AG10803 (cell line): ENCODE measurements around the gene ILDR2.

Experiments used
- DNase-seq: peaks from one replicate; pipeline ENCODE4 v3.0.0; 2010; ENCODE audit warnings: low read depth
- H3K4me3 ChIP-seq: 2 replicates; pipeline ENCODE4 v1.5.1; 2011; ENCODE audit warnings: mild to moderate bottlenecking, low read length, control low read depth
- CTCF ChIP-seq: conservative IDR thresholded peaks from 2 replicates; pipeline ENCODE4 v1.5.1; 2011; ENCODE audit warnings: mild to moderate bottlenecking, low read length, control low read depth, inconsistent platforms

The ILDR2 gene

GRCh38 chr1:166971252-166971651, 4.1 kb downstream of the ILDR2 start:
- H3K4me3 ChIP-seq, result no peak overlapping the region
- no peak for TF ChIP-seq CTCF
- no peak for DNase-seq

DNA sequence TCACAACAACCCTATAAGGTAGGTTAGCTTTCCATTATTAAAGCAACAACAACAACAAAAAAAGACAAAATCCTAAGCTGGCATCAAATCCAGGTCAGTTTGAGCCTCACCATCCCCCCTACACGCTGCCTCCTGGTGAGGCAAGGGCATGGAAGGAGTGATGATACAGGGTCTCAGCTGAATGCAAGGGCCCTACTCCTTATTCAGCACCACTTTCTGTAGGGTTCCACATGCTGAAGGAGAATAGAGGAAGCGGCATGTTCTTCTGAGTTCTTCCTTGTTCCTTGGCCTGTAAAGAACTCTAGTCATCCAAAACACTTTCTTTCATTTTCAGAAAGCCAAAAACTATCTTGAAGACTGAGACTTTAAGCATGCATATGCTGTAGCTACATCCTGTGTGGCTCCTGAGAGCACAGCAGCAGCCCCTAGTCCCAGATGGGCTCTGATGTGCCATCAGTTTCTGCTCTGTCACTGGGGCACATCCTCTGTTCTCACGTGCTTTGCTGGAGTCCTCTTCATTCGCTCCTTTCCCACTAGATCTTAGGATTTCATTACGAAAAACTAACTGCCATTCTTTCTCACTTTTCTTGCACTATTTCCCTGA, 6.2 kb downstream of the ILDR2 start:
- DNase-seq, result no peak
- no peak for TF ChIP-seq CTCF
- H3K4me3 ChIP-seq, result no peak overlapping the region

DNA sequence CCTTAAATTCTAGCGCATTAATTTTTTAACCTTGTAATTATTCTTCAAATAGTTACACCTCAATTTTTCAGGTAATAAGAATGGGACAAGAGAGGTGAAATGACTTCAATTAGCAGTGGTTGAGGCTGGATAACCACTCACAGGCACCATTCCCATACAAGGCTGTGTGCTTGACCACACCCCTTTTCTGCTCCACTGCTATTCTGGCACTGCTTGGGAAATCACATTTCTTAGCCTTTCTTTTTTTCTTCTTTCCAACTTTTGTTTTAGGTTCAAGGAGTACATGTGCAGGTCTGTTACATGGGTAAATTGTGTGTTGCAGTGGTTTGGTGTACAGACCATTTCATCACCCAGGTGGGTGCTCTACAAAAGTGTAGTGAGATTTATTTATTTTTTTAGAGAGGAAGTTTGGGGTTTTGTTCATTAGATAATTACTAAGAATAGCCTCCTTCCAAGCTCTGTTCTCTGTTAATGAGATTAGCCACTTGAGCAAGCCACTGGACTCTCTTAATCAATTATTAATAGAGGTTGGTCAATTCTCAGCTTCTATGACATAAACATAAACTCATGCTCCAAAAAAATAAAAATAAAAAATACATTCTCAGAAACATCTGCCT, 14.4 kb downstream of the ILDR2 start:
- H3K4me3 ChIP-seq, result no peak overlapping the region
- TF ChIP-seq CTCF, result no peak
- no peak for DNase-seq

DNA sequence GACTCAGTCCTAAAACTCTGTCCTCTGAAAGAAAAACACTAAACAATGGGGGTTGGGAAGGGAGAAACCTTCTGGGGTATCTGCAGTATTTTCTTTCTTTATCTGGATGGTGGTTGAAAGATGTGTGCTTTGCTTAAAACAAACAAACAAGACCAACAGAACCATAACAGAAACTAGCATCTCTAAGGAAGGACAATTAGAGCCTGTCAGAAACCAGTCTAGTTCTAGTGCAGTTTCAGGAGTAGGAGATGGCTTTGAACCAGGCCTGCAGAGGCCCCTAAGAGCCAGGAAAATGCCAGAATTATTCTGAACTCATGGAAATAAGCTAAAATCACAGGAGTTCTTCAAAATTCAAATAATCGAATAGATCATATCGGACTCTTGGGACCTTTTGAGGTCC, 18.5 kb downstream of the ILDR2 start:
- no peak for TF ChIP-seq CTCF
- no peak for DNase-seq
- no peak overlapping the region for H3K4me3 ChIP-seq

DNA sequence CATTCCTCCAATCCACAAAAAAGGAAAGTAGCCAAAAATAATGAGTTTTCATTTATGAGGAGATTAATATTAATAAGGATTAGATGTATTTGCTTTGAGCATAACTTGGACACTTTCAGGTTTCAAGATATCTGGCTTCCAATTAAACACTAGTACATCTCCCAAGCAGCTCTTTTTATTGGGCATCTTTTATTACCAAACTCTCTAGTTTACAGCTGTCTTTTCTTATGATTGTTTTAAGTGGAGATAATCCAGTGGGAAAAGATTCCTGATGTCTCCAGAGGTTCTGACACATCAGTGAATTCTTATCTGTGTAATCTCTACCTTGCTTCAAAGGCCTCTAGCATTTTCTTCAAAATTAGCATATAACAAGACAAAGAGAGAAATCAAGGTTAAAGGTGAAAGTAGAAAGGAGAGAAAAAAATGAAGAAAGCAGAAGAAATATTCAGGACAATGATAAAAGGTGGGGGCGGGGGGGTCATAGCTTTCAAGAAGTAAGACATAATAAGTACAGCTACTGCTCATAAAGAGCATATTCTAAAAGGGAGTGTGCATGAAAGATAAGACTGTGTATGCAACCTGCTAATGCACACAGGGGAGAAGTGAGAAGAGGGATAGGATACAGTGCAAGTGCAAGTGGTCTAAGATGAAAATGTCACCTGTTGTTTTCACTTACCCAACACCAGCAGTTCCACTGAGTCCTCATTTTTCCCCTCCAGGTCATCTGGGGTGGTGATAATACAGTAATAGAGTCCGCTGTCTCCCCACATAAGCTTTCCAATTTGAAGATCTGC, 19.1 kb downstream of the ILDR2 start:
- no peak overlapping the region for H3K4me3 ChIP-seq
- TF ChIP-seq CTCF, result no peak
- DNase-seq, result no peak

DNA sequence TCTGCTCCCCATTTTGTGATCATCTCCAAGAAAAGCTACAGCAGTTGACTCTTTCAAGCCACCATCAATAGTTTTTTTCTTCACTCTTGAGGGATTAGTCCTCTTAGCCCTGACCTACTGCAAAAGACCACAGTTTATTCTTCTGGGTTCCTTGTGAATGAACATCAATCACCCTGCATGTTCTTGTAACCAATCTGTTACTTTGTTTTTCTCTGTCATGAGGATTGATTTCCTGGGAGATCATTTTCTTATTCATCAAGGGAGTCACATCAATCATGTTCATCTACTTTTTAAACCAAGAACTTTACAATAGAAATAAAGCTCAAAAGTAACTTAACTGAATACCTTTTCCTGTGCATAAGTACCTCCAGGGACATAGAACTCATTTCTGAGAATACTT, 21.8 kb downstream of the ILDR2 start:
- no peak for DNase-seq
- no peak overlapping the region for H3K4me3 ChIP-seq
- TF ChIP-seq CTCF, result no peak
